T-cell (primary cell): ENCODE results near the gene SYNE4. TPM values are rescaled to one million over a fixed set of nuclear protein-coding genes. Genes with fewer than 3 reads are reported as not detected.
"Not testable (repeated sequence)": the region's sequence is repeated elsewhere in the genome, so short reads cannot be mapped to it uniquely, and the experiment has no call there.

Experiments
- ATAC-seq, 4 experiments: fragments of 200-7000 bp in 3 of 4; fragments of 150-1000 bp in 1 of 4; cut with Tn5 transposase; replicated peaks in 1 of 4; 1 replicate in 3 of 4; 2 replicates in 1 of 4; pipeline ENCODE4 v1.10.0; 2021; ENCODE audit warnings: moderate library complexity in 3 of 4, mild to moderate bottlenecking in 2 of 4, moderate number of reproducible peaks in 1 of 4
- CTCF ChIA-PET, 2 donors: fragments of 300-600 bp; sonication (Branson Sonifier 250); formaldehyde crosslinking; loops; one replicate each; lab custom pipeline; 2022; ENCODE audit warnings: antibody characterized with exemption in 2 of 2; lab: Charles Lee
- POLR2A ChIA-PET, 2 donors: fragments of 300-600 bp; sonication (Branson Sonifier 250); formaldehyde crosslinking; loops; one replicate each; lab custom pipeline; 2022; ENCODE audit warnings: antibody characterized with exemption in 2 of 2; lab: Charles Lee
- DNase-seq, 35 experiments: peaks; one replicate each; pipeline versions ENCODE4 v3.0.0 to v3.0.0-alpha.2; 2013 to 2023
- H3K27ac ChIP-seq: one replicate; pipeline ENCODE4 v1.5.1; 2013; ENCODE audit warnings: low read length
- H3K27me3 ChIP-seq, 2 experiments: replicated peaks in 1 of 2; 1 replicate in 1 of 2; 2 replicates in 1 of 2; pipeline versions ENCODE4 v1.6.1 to v1.7.0; 2013; ENCODE audit warnings: low read length in 1 of 2, mixed read lengths in 1 of 2; ENCODE audit not compliant: control insufficient read depth in 2 of 2, insufficient read depth in 2 of 2; ENCODE audit errors: extremely low read depth in 1 of 2
- H3K36me3 ChIP-seq, 2 donors: 1 replicate in 1 of 2; 2 replicates in 1 of 2; pipeline versions ENCODE4 v1.6.1 to v1.7.0; 2013; ENCODE audit warnings: low read length in 1 of 2; ENCODE audit not compliant: control insufficient read depth in 2 of 2, insufficient read depth in 1 of 2; ENCODE audit errors: extremely low read depth in 1 of 2
- H3K4me1 ChIP-seq, 2 experiments: 1 replicate in 1 of 2; 2 replicates in 1 of 2; pipeline versions ENCODE4 v1.6.1 to v1.7.0; 2013; ENCODE audit warnings: low read length in 2 of 2, mixed read lengths in 1 of 2; ENCODE audit not compliant: insufficient read depth in 2 of 2, control insufficient read depth in 1 of 2; ENCODE audit errors: extremely low read depth in 1 of 2
- H3K4me3 ChIP-seq, 2 donors: 1 replicate in 1 of 2; 2 replicates in 1 of 2; pipeline versions ENCODE4 v1.5.1 to v1.7.0; 2013; ENCODE audit warnings: mild to moderate bottlenecking in 2 of 2, low read length in 1 of 2, moderate library complexity in 1 of 2; ENCODE audit not compliant: control insufficient read depth in 1 of 2; ENCODE audit errors: extremely low read depth in 1 of 2
- H3K9me3 ChIP-seq: 2 replicates; pipeline ENCODE4 v1.7.0; 2013
- H3K27ac Mint-ChIP-seq, 2 donors: one replicate each; pipeline ENCODE4 v1.8.0; 2020 to 2021; ENCODE audit warnings: mild to moderate bottlenecking in 2 of 2, mixed read lengths in 2 of 2
- H3K27me3 Mint-ChIP-seq, 2 donors: one replicate each; pipeline ENCODE4 v1.8.0; 2021 to 2022; ENCODE audit warnings: mixed read lengths in 2 of 2
- H3K36me3 Mint-ChIP-seq: one replicate; pipeline ENCODE4 v1.8.0; 2021; ENCODE audit warnings: mixed read lengths
- H3K4me1 Mint-ChIP-seq, 3 donors: one replicate each; pipeline ENCODE4 v1.8.0; 2020 to 2022; ENCODE audit warnings: mixed read lengths in 3 of 3, mild to moderate bottlenecking in 1 of 3
- H3K4me3 Mint-ChIP-seq, 3 donors: one replicate each; pipeline ENCODE4 v1.8.0; 2020 to 2022; ENCODE audit warnings: mild to moderate bottlenecking in 3 of 3, mixed read lengths in 3 of 3, moderate library complexity in 3 of 3
- H3K9me3 Mint-ChIP-seq, 3 donors: one replicate each; pipeline ENCODE4 v1.8.0; 2020 to 2022; ENCODE audit warnings: mixed read lengths in 3 of 3
- WGBS: methylation state at CpG from one replicate; pipeline ENCODE4 v1.1.5; 2013; ENCODE audit warnings: missing lambda C conversion rate; ENCODE audit not compliant: insufficient coverage; 5-methylcytosine and 5-hydroxymethylcytosine counted together
- total RNA-seq, 35 experiments: library from RNA in 6 of 35; stranded (reverse) in 6 of 35; fragments of 120-200 nt in 1 of 35; gene quantifications; one replicate each; pipeline versions ENCODE4 v1.2.1 to v1.2.4 and lab custom pipeline; 2013 to 2026

The SYNE4 gene
- total RNA-seq, 5 donors from 2014 or later (not counting 1 experiment from before 2014, with no cell fraction given), result 3.2 to 4.4 (median 3.7) TPM

DNA sequence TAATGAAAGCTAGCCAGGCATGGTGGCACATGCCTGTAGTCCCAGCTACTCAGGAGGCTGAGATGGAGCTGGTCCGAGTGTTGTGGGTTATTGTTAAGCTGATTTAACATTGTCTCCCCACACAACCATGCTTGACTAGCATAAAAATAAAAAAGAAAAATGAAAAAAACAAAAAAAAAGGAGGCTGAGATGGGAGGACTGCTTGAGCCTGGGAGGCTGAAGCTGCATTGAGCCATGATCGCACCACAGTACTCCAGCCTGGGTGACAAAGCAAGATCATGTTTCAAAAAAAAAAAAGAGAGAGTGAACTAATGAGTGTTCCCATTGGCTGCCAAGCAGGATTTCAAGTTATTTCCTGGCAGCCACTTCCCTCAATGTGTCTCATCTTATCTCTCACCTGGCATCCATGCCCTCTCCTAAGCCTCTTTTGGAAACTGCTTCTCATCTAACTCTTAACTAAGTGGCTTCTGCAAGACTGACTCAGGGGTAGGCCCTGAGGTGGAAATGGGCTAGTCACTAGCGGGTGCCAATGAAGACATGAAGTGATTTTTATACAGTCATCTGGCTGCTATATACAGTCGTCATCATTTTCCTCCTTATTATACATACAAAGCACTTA, 40.6 kb upstream of the SYNE4 start:
- Mint-ChIP-seq H3K4me3 (no peak overlapping the region), H3K9me3 (no peaks in the 10 kb centered on the region), H3K36me3 (peaks cover 18% of the 10 kb centered on the region), H3K27me3 (no peaks in the 10 kb centered on the region), H3K4me1 (peaks cover 13 to 18% (median 16%) of the 10 kb centered on the region in 3 donors), H3K27ac (no peak overlapping the region)
- ChIA-PET POLR2A (no interaction called here), CTCF (no interaction called here)
- peaks cover 5 to 10% of the 10 kb centered on the region in 2 experiments for H3K4me1 ChIP-seq
- H3K27me3 ChIP-seq, result no peaks in the 10 kb centered on the region
- no peak overlapping the region for H3K27ac ChIP-seq
- H3K9me3 ChIP-seq, result no peaks in the 10 kb centered on the region
- H3K4me3 ChIP-seq, result no peak overlapping the region
- WGBS, result 100% methylated on average over 1 of the region's 4 CpGs
- no peak for ATAC-seq
- H3K36me3 ChIP-seq, result peaks cover 0 to 3% of the 10 kb centered on the region in 2 donors
- DNase-seq, result no peak

DNA sequence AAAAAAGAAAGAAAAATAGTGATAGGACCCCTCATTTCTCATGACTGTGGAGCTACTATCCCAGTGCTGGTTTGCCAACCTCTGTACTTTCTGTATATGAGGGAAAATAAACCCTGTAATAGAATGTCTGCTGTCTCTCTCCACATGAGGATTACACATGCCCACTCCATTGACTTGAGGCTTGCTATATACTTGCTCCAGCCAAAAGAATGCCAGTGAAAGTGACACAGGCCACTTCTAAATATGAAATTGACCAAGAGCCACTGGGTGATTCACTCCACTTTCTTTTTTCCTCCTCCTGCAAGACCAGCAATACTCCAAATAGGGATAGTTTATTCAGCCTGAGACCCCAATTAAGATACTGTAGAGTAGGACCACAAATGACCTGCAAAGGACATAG, 39.2 kb upstream of the SYNE4 start:
- no peak overlapping the region for H3K27ac Mint-ChIP-seq
- CTCF ChIA-PET, result interaction anchor here in 1 of 2 donors (0.6 kb wide), 1 partner anchor 90 kb away, joined by 4 read pairs; no protein-coding TSS in a partner anchor
- H3K9me3 ChIP-seq, result no peaks in the 10 kb centered on the region
- H3K36me3 ChIP-seq, result peaks cover 0 to 3% of the 10 kb centered on the region in 2 donors
- H3K27me3 ChIP-seq, result no peaks in the 10 kb centered on the region
- H3K4me3 ChIP-seq, result no peak overlapping the region
- peaks cover 18% of the 10 kb centered on the region for H3K36me3 Mint-ChIP-seq
- H3K4me3 Mint-ChIP-seq, result no peak overlapping the region
- POLR2A ChIA-PET, result no interaction called here
- peaks cover 0 to under 1% of the 10 kb centered on the region in 2 experiments for H3K4me1 ChIP-seq
- no peaks in the 10 kb centered on the region for H3K9me3 Mint-ChIP-seq
- DNase-seq (no peak), ATAC-seq (no peak)
- H3K27me3 Mint-ChIP-seq, result no peaks in the 10 kb centered on the region
- no peak overlapping the region for H3K27ac ChIP-seq
- peaks cover 8 to 12% (median 10%) of the 10 kb centered on the region in 3 donors for H3K4me1 Mint-ChIP-seq

GRCh38 chr19:36046443-36047050, 37.9 kb upstream of the SYNE4 start:
- H3K27me3 Mint-ChIP-seq, result no peaks in the 10 kb centered on the region
- Histone ChIP-seq H3K36me3 (peaks cover 0 to 3% of the 10 kb centered on the region in 2 donors), H3K4me1 (no peaks in the 10 kb centered on the region), H3K27ac (no peak overlapping the region), H3K9me3 (no peaks in the 10 kb centered on the region), H3K27me3 (no peaks in the 10 kb centered on the region), H3K4me3 (no peak overlapping the region)
- peaks cover 6 to 10% (median 6%) of the 10 kb centered on the region in 3 donors for H3K4me1 Mint-ChIP-seq
- WGBS, result 100% methylated on average over 3 of the region's 5 CpGs
- H3K9me3 Mint-ChIP-seq, result no peaks in the 10 kb centered on the region
- ChIA-PET POLR2A (interaction anchor here in 1 of 2 donors (0.5 kb wide), 1 partner anchor 120 kb away, joined by 7 read pairs; no protein-coding TSS in a partner anchor), CTCF (interaction anchor here in 1 of 2 donors (0.7 kb wide), 1 partner anchor 43 kb away, joined by 3 read pairs; no protein-coding TSS in a partner anchor)
- ATAC-seq (no peak), DNase-seq (no peak)
- H3K4me3 Mint-ChIP-seq, result no peak overlapping the region
- H3K36me3 Mint-ChIP-seq, result peaks cover 18% of the 10 kb centered on the region
- H3K27ac Mint-ChIP-seq, result no peak overlapping the region

DNA sequence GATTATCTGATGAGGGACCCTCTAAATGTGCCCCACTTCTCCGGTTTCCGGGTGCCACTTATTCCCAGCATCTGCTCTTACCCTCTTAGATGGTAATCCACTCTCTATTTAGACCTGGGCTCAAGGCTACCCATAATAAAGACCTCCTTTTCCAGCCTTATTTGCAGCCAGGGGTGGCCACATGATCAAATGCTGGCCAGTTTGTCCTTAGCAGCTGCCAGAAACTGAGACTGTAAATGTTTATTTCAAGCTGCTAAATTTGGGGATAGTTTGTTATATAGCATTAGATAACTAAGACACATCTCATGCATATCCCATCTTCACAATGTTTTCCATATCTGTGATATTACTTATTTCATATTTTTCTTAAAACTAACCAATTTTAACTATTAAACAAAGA, 35.3 kb upstream of the SYNE4 start:
- peaks cover 2 to 5% (median 5%) of the 10 kb centered on the region in 3 donors for H3K4me1 Mint-ChIP-seq
- Histone ChIP-seq H3K4me3 (no peak overlapping the region), H3K4me1 (no peaks in the 10 kb centered on the region), H3K27me3 (no peaks in the 10 kb centered on the region), H3K9me3 (no peaks in the 10 kb centered on the region), H3K36me3 (peaks cover 0 to 3% of the 10 kb centered on the region in 2 donors), H3K27ac (no peak overlapping the region)
- POLR2A ChIA-PET, result no interaction called here
- no peaks in the 10 kb centered on the region for H3K9me3 Mint-ChIP-seq
- no peak overlapping the region for H3K27ac Mint-ChIP-seq
- H3K36me3 Mint-ChIP-seq, result peaks cover 20% of the 10 kb centered on the region
- CTCF ChIA-PET, result no interaction called here
- WGBS, result 100% methylated on average over 1 of the region's 2 CpGs
- no peak overlapping the region for H3K4me3 Mint-ChIP-seq
- ATAC-seq (no peak), DNase-seq (no peak)
- H3K27me3 Mint-ChIP-seq, result no peaks in the 10 kb centered on the region

- WGBS, result 100% methylated on average over 1 of the region's 3 CpGs
- H3K27ac ChIP-seq, result no peak overlapping the region
These were observed 33.2 kb upstream of the SYNE4 start for GRCh38 chr19:36041831-36042230.

GRCh38 chr19:36041092-36041491, 32.5 kb upstream of the SYNE4 start:
- peaks cover 12 to 13% of the 10 kb centered on the region in 2 experiments for H3K4me1 ChIP-seq
- H3K27ac ChIP-seq, H3K27me3 ChIP-seq, DNase-seq, H3K9me3 Mint-ChIP-seq, H3K4me3 Mint-ChIP-seq, H3K36me3 ChIP-seq, ATAC-seq, H3K9me3 ChIP-seq, H3K27me3 Mint-ChIP-seq, H3K4me3 ChIP-seq, H3K27ac Mint-ChIP-seq: not testable (repeated sequence)
- POLR2A ChIA-PET, result interaction anchor here in 1 of 2 donors (0.7 kb wide), 1 partner anchor 63 kb away, joined by 4 read pairs; no protein-coding TSS in a partner anchor
- 100% methylated on average over 2 of the region's 6 CpGs for WGBS
- CTCF ChIA-PET, result interaction anchor here in 1 of 2 donors (0.7 kb wide), 1 partner anchor 67 kb away, joined by 4 read pairs; no protein-coding TSS in a partner anchor
- Mint-ChIP-seq H3K4me1 (peaks cover 13 to 17% (median 13%) of the 10 kb centered on the region in 3 donors), H3K36me3 (peaks cover 12% of the 10 kb centered on the region)

More at GRCh38 chr19:36041831-36042230, 33.2 kb upstream of the SYNE4 start:
- CTCF ChIA-PET, result no interaction called here
- Mint-ChIP-seq H3K4me3 (no peak overlapping the region), H3K27me3 (no peaks in the 10 kb centered on the region), H3K27ac (no peak overlapping the region), H3K9me3 (no peaks in the 10 kb centered on the region), H3K4me1 (peaks cover 9 to 12% (median 12%) of the 10 kb centered on the region in 3 donors), H3K36me3 (peaks cover 16% of the 10 kb centered on the region)
- no peak for ATAC-seq
- Histone ChIP-seq H3K4me3 (no peak overlapping the region), H3K27me3 (no peaks in the 10 kb centered on the region), H3K9me3 (no peaks in the 10 kb centered on the region), H3K36me3 (peaks cover 0 to 3% of the 10 kb centered on the region in 2 donors), H3K4me1 (peaks cover 6 to 7% of the 10 kb centered on the region in 2 experiments)
- POLR2A ChIA-PET, result no interaction called here
- DNase-seq, result no peak
